Neural progenitor cell (in vitro differentiated cells): ENCODE data around the gene TBC1D20. TPM values are rescaled to one million over a fixed set of nuclear protein-coding genes. Genes with fewer than 3 reads are reported as not detected.

ENCODE experiments used
- DNase-seq: peaks from one replicate; pipeline ENCODE4 v3.0.0-alpha.2; 2016; ENCODE audit warnings: low spot score
- H2AFZ ChIP-seq: fragments of 200-600 bp; sonication (generic); replicated peaks from 2 replicates; pipeline ENCODE4 v1.6.1; 2016; ENCODE audit warnings: antibody characterized with exemption
- H3F3A ChIP-seq: fragments of 200-600 bp; sonication (generic); 2 replicates; pipeline ENCODE4 v1.6.1; 2016; ENCODE audit warnings: antibody characterized with exemption, low read depth
- H3K27ac ChIP-seq: fragments of 200-600 bp; sonication (generic); 2 replicates; pipeline ENCODE4 v1.5.1; 2016; ENCODE audit warnings: mild to moderate bottlenecking
- H3K27me3 ChIP-seq: fragments of 200-600 bp; sonication (generic); 2 replicates; pipeline ENCODE4 v1.6.1; 2016; ENCODE audit warnings: mild to moderate bottlenecking, moderate library complexity
- H3K36me3 ChIP-seq: fragments of 200-600 bp; sonication (generic); 2 replicates; pipeline ENCODE4 v1.5.1; 2016
- H3K4me1 ChIP-seq: fragments of 200-600 bp; sonication (generic); 2 replicates; pipeline ENCODE4 v1.6.1; 2016; ENCODE audit warnings: mixed run types
- H3K4me2 ChIP-seq: fragments of 200-600 bp; sonication (generic); 2 replicates; pipeline ENCODE4 v1.6.1; 2016
- H3K4me3 ChIP-seq: fragments of 200-600 bp; sonication (generic); 2 replicates; pipeline ENCODE4 v1.5.1; 2016
- H3K79me2 ChIP-seq: fragments of 200-600 bp; sonication (generic); 2 replicates; pipeline ENCODE4 v1.6.1; 2016; ENCODE audit warnings: low read depth
- H3K9ac ChIP-seq: fragments of 200-600 bp; sonication (generic); 2 replicates; pipeline ENCODE4 v1.6.1; 2016
- H3K9me3 ChIP-seq: fragments of 200-600 bp; sonication (generic); 2 replicates; pipeline ENCODE4 v1.5.1; 2016; ENCODE audit warnings: low read depth
- H4K20me1 ChIP-seq: fragments of 200-600 bp; sonication (generic); 2 replicates; pipeline ENCODE4 v1.6.1; 2016; ENCODE audit warnings: low read depth
- H3K27ac Mint-ChIP-seq: 3 replicates; pipeline ENCODE4 v1.8.0; 2021; ENCODE audit warnings: mixed read lengths
- H3K27me3 Mint-ChIP-seq: 2 replicates; pipeline ENCODE4 v1.8.0; 2022; ENCODE audit warnings: low read depth, mild to moderate bottlenecking, inconsistent platforms, moderate library complexity, mixed read lengths; ENCODE audit not compliant: insufficient read depth
- H3K36me3 Mint-ChIP-seq: 3 replicates; pipeline ENCODE4 v1.8.0; 2021; ENCODE audit warnings: mixed read lengths
- H3K4me1 Mint-ChIP-seq: 3 replicates; pipeline ENCODE4 v1.8.0; 2021; ENCODE audit warnings: mixed read lengths
- H3K4me3 Mint-ChIP-seq: 3 replicates; pipeline ENCODE4 v1.8.0; 2021; ENCODE audit warnings: mild to moderate bottlenecking, moderate library complexity, mixed read lengths
- H3K9me3 Mint-ChIP-seq: 3 replicates; pipeline ENCODE4 v1.8.0; 2020; ENCODE audit warnings: mixed read lengths
- EZH2 ChIP-seq: fragments of 200-600 bp; sonication (generic); IDR thresholded peaks from 2 replicates; pipeline ENCODE4 v1.6.1; 2017; ENCODE audit warnings: antibody characterized with exemption, mild to moderate bottlenecking, moderate library complexity
- EZH2phosphoT487 ChIP-seq: fragments of 200-600 bp; sonication (generic); IDR thresholded peaks from 2 replicates; pipeline ENCODE4 v1.6.1; 2017; ENCODE audit warnings: antibody characterized with exemption
- total RNA-seq: library from RNA; depleted of rRNA; stranded (reverse); fragments of >200 nt; gene quantifications from 2 replicates; pipeline ENCODE4 v1.2.3, GENCODE V29; 2015; ENCODE audit warnings: low replicate concordance
- TF ChIP-seq, protein P1 (sequence below): fragments of 200-600 bp; sonication (generic); IDR thresholded peaks from 2 replicates; pipeline ENCODE4 v1.5.1; 2017; ENCODE audit warnings: antibody characterized with exemption, mild to moderate bottlenecking

TBC1D20 gene
- total RNA-seq, 1 donor from 2014 or later = 23.2 TPM

- Histone ChIP-seq H3K4me2 (no peak overlapping the region), H2AFZ (no peak overlapping the region), H3K79me2 (peaks cover 7% of the 10 kb centered on the region), H3K27ac (no peak overlapping the region), H3K36me3 (no peaks in the 10 kb centered on the region), H3K27me3 (no peaks in the 10 kb centered on the region), H3K4me1 (no peaks in the 10 kb centered on the region), H4K20me1 (peaks cover 3% of the 10 kb centered on the region), H3K9me3 (no peaks in the 10 kb centered on the region), H3K9ac (no peak overlapping the region), H3K4me3 (no peak overlapping the region), H3F3A (no peaks in the 10 kb centered on the region)
- Mint-ChIP-seq H3K27me3 (no peaks in the 10 kb centered on the region), H3K36me3 (peaks cover 47% of the 10 kb centered on the region), H3K9me3 (no peaks in the 10 kb centered on the region), H3K27ac (no peak overlapping the region), H3K4me1 (peaks cover 8% of the 10 kb centered on the region), H3K4me3 (no peak overlapping the region)
- TF ChIP-seq EZH2 (no peak), EZH2phosphoT487 (no peak)
- TF ChIP-seq, protein P1, sequence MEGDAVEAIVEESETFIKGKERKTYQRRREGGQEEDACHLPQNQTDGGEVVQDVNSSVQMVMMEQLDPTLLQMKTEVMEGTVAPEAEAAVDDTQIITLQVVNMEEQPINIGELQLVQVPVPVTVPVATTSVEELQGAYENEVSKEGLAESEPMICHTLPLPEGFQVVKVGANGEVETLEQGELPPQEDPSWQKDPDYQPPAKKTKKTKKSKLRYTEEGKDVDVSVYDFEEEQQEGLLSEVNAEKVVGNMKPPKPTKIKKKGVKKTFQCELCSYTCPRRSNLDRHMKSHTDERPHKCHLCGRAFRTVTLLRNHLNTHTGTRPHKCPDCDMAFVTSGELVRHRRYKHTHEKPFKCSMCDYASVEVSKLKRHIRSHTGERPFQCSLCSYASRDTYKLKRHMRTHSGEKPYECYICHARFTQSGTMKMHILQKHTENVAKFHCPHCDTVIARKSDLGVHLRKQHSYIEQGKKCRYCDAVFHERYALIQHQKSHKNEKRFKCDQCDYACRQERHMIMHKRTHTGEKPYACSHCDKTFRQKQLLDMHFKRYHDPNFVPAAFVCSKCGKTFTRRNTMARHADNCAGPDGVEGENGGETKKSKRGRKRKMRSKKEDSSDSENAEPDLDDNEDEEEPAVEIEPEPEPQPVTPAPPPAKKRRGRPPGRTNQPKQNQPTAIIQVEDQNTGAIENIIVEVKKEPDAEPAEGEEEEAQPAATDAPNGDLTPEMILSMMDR = no peak
- DNase-seq = no peak
Observed at GRCh38 chr20:443223-443775, 19.0 kb downstream of the TBC1D20 start.

DNA sequence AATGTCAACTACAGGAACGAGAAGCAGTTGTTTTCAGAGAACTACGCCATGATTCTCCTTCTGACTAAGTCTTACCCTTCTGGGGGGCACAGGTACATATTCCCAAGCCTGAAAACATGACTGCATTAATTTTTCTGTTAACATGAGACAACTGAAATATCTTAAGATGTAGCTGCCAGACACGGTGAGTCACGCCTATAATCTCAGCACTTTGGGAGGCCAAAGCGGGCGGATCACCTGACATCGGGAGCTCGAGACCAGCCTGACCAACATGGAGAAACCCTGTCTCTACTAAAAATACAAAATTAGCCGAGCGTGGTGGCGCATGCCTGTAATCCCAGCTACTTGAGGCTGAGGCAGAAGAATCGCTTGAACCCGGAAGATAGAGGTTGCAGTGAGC lies 21.7 kb downstream of the TBC1D20 start:
- Mint-ChIP-seq H3K36me3 (peaks cover 48% of the 10 kb centered on the region), H3K4me1 (peaks cover 8% of the 10 kb centered on the region), H3K27me3 (no peaks in the 10 kb centered on the region), H3K27ac (no peak overlapping the region), H3K9me3 (no peaks in the 10 kb centered on the region), H3K4me3 (no peak overlapping the region)
- no peak for DNase-seq
- Histone ChIP-seq H3F3A (peaks cover 2% of the 10 kb centered on the region), H3K36me3 (no peaks in the 10 kb centered on the region), H3K79me2 (no peaks in the 10 kb centered on the region), H3K4me2 (no peak overlapping the region), H3K9ac (no peak overlapping the region), H3K4me1 (no peaks in the 10 kb centered on the region), H4K20me1 (no peaks in the 10 kb centered on the region), H3K27ac (no peak overlapping the region), H3K4me3 (no peak overlapping the region), H2AFZ (no peak overlapping the region), H3K9me3 (no peaks in the 10 kb centered on the region), H3K27me3 (no peaks in the 10 kb centered on the region)
- TF ChIP-seq, protein P1 = no peak
- TF ChIP-seq EZH2 = no peak
- no peak for TF ChIP-seq EZH2phosphoT487

GRCh38 chr20:440148-440547 lies 22.2 kb downstream of the TBC1D20 start:
- H3K9me3 ChIP-seq = no peaks in the 10 kb centered on the region
- TF ChIP-seq EZH2phosphoT487 (no peak), EZH2 (no peak)
- TF ChIP-seq, protein P1 = no peak
- H3K9me3 Mint-ChIP-seq = no peaks in the 10 kb centered on the region
- no peak overlapping the region for H3K27ac ChIP-seq
- no peaks in the 10 kb centered on the region for H3K36me3 ChIP-seq
- H3K4me1 Mint-ChIP-seq = peaks cover 7% of the 10 kb centered on the region
- H3K79me2 ChIP-seq = no peaks in the 10 kb centered on the region
- H3K27ac Mint-ChIP-seq = no peak overlapping the region
- no peak overlapping the region for H3K4me2 ChIP-seq
- no peaks in the 10 kb centered on the region for H3K27me3 ChIP-seq
- H3K4me3 ChIP-seq = no peak overlapping the region
- H4K20me1 ChIP-seq = no peaks in the 10 kb centered on the region
- H3F3A ChIP-seq = peaks cover 2% of the 10 kb centered on the region
- no peak overlapping the region for H2AFZ ChIP-seq
- H3K9ac ChIP-seq = no peak overlapping the region
- peaks cover 51% of the 10 kb centered on the region for H3K36me3 Mint-ChIP-seq
- peaks cover 1% of the 10 kb centered on the region for H3K27me3 Mint-ChIP-seq
- no peak for DNase-seq
- no peak overlapping the region for H3K4me3 Mint-ChIP-seq
- H3K4me1 ChIP-seq = no peaks in the 10 kb centered on the region
